BE2C (cell line): ENCODE results near the gene GALNT1.

ENCODE experiments used
- DNase-seq: peaks from one replicate; pipeline ENCODE4 v3.0.0-alpha.2; 2020
- H3K27me3 ChIP-seq: fragments of 250-450 bp; sonication (Bioruptor Pico); 2 replicates; pipeline ENCODE4 v1.5.1; 2020; ENCODE audit warnings: mild to moderate bottlenecking
- H3K36me3 ChIP-seq: fragments of 250-450 bp; sonication (Bioruptor Pico); 2 replicates; pipeline ENCODE4 v1.5.1; 2020; ENCODE audit warnings: mild to moderate bottlenecking
- H3K4me1 ChIP-seq: fragments of 250-450 bp; sonication (Bioruptor Pico); 2 replicates; pipeline ENCODE4 v1.5.1; 2020
- H3K4me3 ChIP-seq: 2 replicates; pipeline ENCODE4 v1.5.1; 2011; ENCODE audit warnings: low read depth, low read length
- H3K9me3 ChIP-seq: fragments of 250-450 bp; sonication (Bioruptor Pico); 2 replicates; pipeline ENCODE4 v1.5.1; 2020
- CTCF ChIP-seq: IDR thresholded peaks from 2 replicates; pipeline ENCODE4 v1.5.1; 2012; ENCODE audit warnings: mild to moderate bottlenecking, low read depth, low read length

Gene GALNT1

GRCh38 chr18:35707674-35708073, 126.1 kb downstream of the GALNT1 start:
- Histone ChIP-seq H3K9me3 (no peaks in the 10 kb centered on the region), H3K4me1 (no peaks in the 10 kb centered on the region), H3K27me3 (no peaks in the 10 kb centered on the region), H3K4me3 (no peak overlapping the region), H3K36me3 (no peaks in the 10 kb centered on the region)
- TF ChIP-seq CTCF, result no peak
- DNase-seq, result no peak

DNA sequence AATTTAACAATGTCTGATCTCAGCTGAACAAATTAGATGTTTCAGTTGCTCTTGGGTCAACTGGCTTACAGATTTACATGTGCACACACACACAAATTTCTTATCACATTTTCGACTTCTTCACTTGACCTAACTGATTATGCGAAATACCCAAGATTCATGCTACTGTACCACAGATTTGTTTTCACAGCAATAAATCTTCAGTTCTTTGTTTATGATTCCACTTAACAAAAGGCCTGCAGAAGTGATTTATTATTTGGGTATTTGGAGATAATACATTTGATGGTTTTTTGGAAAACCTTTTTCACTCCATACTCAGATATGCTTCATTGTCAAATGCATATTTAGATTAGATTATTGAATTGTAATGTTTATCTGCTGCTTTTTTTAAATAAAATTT, 129.0 kb downstream of the GALNT1 start:
- TF ChIP-seq CTCF, result no peak
- Histone ChIP-seq H3K9me3 (no peaks in the 10 kb centered on the region), H3K4me3 (no peak overlapping the region), H3K27me3 (no peaks in the 10 kb centered on the region), H3K4me1 (no peaks in the 10 kb centered on the region), H3K36me3 (no peaks in the 10 kb centered on the region)
- no peak for DNase-seq

- TF ChIP-seq CTCF, result no peak
- no peaks in the 10 kb centered on the region for H3K27me3 ChIP-seq
- no peak for DNase-seq
- H3K36me3 ChIP-seq, result no peaks in the 10 kb centered on the region
- no peak overlapping the region for H3K4me3 ChIP-seq
- H3K9me3 ChIP-seq, result no peaks in the 10 kb centered on the region
- no peaks in the 10 kb centered on the region for H3K4me1 ChIP-seq
These were observed 129.7 kb downstream of the GALNT1 start for GRCh38 chr18:35711227-35711626.

DNA sequence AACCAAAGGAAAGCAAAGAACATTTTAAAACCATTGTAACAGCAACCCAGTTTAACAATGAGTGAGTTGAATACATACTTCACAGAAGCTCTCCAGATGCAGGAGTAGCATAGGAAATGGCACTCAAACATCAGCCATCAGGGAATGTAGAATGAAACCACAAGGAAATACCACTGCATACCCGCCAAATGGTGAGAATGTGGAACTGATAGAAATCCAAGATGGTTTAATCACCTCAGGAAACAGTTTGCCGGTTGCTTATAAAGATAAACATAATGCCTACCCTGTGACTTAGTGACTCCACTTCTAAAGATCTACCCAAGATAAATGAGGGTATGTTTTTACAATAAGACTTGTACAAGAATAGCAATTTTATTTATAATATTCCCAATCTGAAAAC, 132.0 kb downstream of the GALNT1 start:
- H3K36me3 ChIP-seq, result no peaks in the 10 kb centered on the region
- no peak for DNase-seq

DNA sequence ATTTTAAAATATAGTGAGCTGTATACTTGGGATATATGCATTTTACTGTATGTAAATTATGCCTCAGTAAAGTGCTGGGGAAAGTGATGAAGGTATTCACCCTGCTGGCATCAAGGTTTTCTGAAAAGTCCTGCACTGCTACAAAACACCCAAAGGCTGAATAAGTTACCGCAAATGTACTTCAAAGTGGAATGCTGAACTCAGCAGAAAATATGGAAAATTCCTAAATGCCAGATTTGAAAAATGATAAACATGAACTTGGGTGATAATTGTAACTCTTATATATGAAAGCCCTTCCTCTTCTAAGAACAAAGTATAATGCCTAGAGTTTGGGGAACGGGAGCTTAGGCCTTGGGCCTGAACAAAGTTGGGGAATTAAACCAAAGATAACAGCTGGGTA, 133.0 kb downstream of the GALNT1 start:
- Histone ChIP-seq H3K9me3 (no peaks in the 10 kb centered on the region), H3K36me3 (no peaks in the 10 kb centered on the region), H3K4me1 (no peaks in the 10 kb centered on the region), H3K27me3 (no peaks in the 10 kb centered on the region), H3K4me3 (no peak overlapping the region)
- no peak for TF ChIP-seq CTCF
- DNase-seq, result no peak

More for the DNA sequence above, 132.0 kb downstream of the GALNT1 start:
- Histone ChIP-seq H3K4me1 (no peaks in the 10 kb centered on the region), H3K9me3 (no peaks in the 10 kb centered on the region), H3K27me3 (no peaks in the 10 kb centered on the region), H3K4me3 (no peak overlapping the region)
- no peak for TF ChIP-seq CTCF

- no peaks in the 10 kb centered on the region for H3K9me3 ChIP-seq
These were observed 133.6 kb downstream of the GALNT1 start for GRCh38 chr18:35715139-35715538.

More at GRCh38 chr18:35715139-35715538, 133.6 kb downstream of the GALNT1 start:
- no peak for TF ChIP-seq CTCF
- DNase-seq, result no peak
- H3K4me1 ChIP-seq, result no peaks in the 10 kb centered on the region
- H3K36me3 ChIP-seq, result no peaks in the 10 kb centered on the region
- H3K4me3 ChIP-seq, result no peak overlapping the region
- H3K27me3 ChIP-seq, result no peaks in the 10 kb centered on the region
